Measurements from ENCODE around the gene PIK3CA.

- TF ChIP-seq CTCF (IDR thresholded peaks at IDR 0.05) (no peak), POLR2A (IDR thresholded peaks at IDR 0.05) (no peak)
Measured at GRCh38 chr3:179265875-179266274, 117.7 kb downstream of the PIK3CA start.

Measured in adrenal gland (tissue), 5 donors.